H9 (cell line): ENCODE results near the gene PRDM5. TPM values are rescaled to one million over a fixed set of nuclear protein-coding genes. Genes with fewer than 3 reads are reported as not detected.

Experiments
- DNase-seq: peaks from one replicate; pipeline ENCODE4 v3.0.0-alpha.2; 2017
- H2AFZ ChIP-seq: one replicate; pipeline ENCODE4 v1.6.1; 2013; ENCODE audit warnings: mild to moderate bottlenecking, low read length, control low read depth, moderate library complexity
- H2AK5ac ChIP-seq: 2 replicates; pipeline ENCODE4 v1.6.1; 2013; ENCODE audit warnings: low read length, control low read depth, mixed read lengths; ENCODE audit not compliant: insufficient read length
- H2BK120ac ChIP-seq: one replicate; pipeline ENCODE4 v1.6.1; 2013; ENCODE audit warnings: low read depth, mild to moderate bottlenecking, low read length, control low read depth, inconsistent platforms; ENCODE audit not compliant: poor library complexity, severe bottlenecking
- H2BK12ac ChIP-seq: 2 replicates; pipeline ENCODE4 v1.6.1; 2013; ENCODE audit warnings: low read length, control low read depth, mixed read lengths, low read depth; ENCODE audit not compliant: insufficient read length
- H2BK15ac ChIP-seq: 2 replicates; pipeline ENCODE4 v1.6.1; 2013; ENCODE audit warnings: low read depth, low read length, control low read depth
- H2BK20ac ChIP-seq: one replicate; pipeline ENCODE4 v1.6.1; 2013; ENCODE audit warnings: low read depth, mild to moderate bottlenecking, low read length, control low read depth, inconsistent platforms; ENCODE audit not compliant: poor library complexity, severe bottlenecking
- H2BK5ac ChIP-seq: 2 replicates; pipeline ENCODE4 v1.6.1; 2013; ENCODE audit warnings: low read length, control low read depth, mixed read lengths; ENCODE audit not compliant: insufficient read length
- H3K14ac ChIP-seq: 2 replicates; pipeline ENCODE4 v1.6.1; 2013; ENCODE audit warnings: low read length, control low read depth; ENCODE audit not compliant: insufficient read depth
- H3K18ac ChIP-seq: 2 replicates; pipeline ENCODE4 v1.6.1; 2013; ENCODE audit warnings: low read depth, mild to moderate bottlenecking, mixed read lengths, low read length, control low read depth; ENCODE audit not compliant: insufficient read length
- H3K23ac ChIP-seq: 2 replicates; pipeline ENCODE4 v1.6.1; 2013; ENCODE audit warnings: low read length, control low read depth, mixed read lengths, low read depth; ENCODE audit not compliant: insufficient read length
- H3K23me2 ChIP-seq: 2 replicates; pipeline ENCODE4 v1.6.1; 2013; ENCODE audit warnings: low read depth, mild to moderate bottlenecking, mixed read lengths, low read length, control low read depth; ENCODE audit not compliant: insufficient read length, poor library complexity, severe bottlenecking
- H3K27ac ChIP-seq: 2 replicates; pipeline ENCODE4 v1.5.1; 2013; ENCODE audit warnings: low read length, control low read depth, mixed read lengths, low read depth; ENCODE audit not compliant: insufficient read length
- H3K27me3 ChIP-seq: 2 replicates; pipeline ENCODE4 v1.6.1; 2013; ENCODE audit warnings: low read length, control low read depth, inconsistent platforms; ENCODE audit not compliant: insufficient read depth
- H3K4ac ChIP-seq: 2 replicates; pipeline ENCODE4 v1.6.1; 2013; ENCODE audit warnings: low read depth, mild to moderate bottlenecking, control low read depth, inconsistent platforms, low read length, moderate library complexity
- H3K4me1 ChIP-seq: 2 replicates; pipeline ENCODE4 v1.6.1; 2013; ENCODE audit warnings: low read length, control low read depth, inconsistent platforms; ENCODE audit not compliant: insufficient read depth
- H3K4me2 ChIP-seq: 2 replicates; pipeline ENCODE4 v1.6.1; 2013; ENCODE audit warnings: low read length, control low read depth, mixed read lengths; ENCODE audit not compliant: insufficient read length, insufficient read depth
- H3K56ac ChIP-seq: 2 replicates; pipeline ENCODE4 v1.6.1; 2013; ENCODE audit warnings: low read depth, mild to moderate bottlenecking, mixed read lengths, low read length, control low read depth; ENCODE audit not compliant: insufficient read length
- H3K79me1 ChIP-seq: 2 replicates; pipeline ENCODE4 v1.6.1; 2013; ENCODE audit warnings: low read depth, mild to moderate bottlenecking, moderate library complexity, low read length, control low read depth, inconsistent platforms; ENCODE audit not compliant: insufficient read depth, poor library complexity, severe bottlenecking
- H3K79me2 ChIP-seq: 2 replicates; pipeline ENCODE4 v1.6.1; 2013; ENCODE audit warnings: low read length, control low read depth, inconsistent platforms; ENCODE audit not compliant: insufficient read depth
- H3K9ac ChIP-seq: 2 replicates; pipeline ENCODE4 v1.6.1; 2013; ENCODE audit warnings: low read length, control low read depth, mixed read lengths; ENCODE audit not compliant: insufficient read length; ENCODE audit errors: extremely low read depth
- H3K9me3 ChIP-seq: one replicate; pipeline ENCODE4 v1.6.1; 2013; ENCODE audit warnings: low read depth, low read length, inconsistent platforms; ENCODE audit not compliant: control insufficient read depth
- H3T11ph ChIP-seq: one replicate; pipeline ENCODE4 v1.6.1; 2013; ENCODE audit warnings: mild to moderate bottlenecking, low read length, control low read depth, inconsistent platforms
- H4K20me1 ChIP-seq: one replicate; pipeline ENCODE4 v1.6.1; 2013; ENCODE audit not compliant: control insufficient read depth, insufficient read length, insufficient read depth
- H4K5ac ChIP-seq: 2 replicates; pipeline ENCODE4 v1.6.1; 2013; ENCODE audit warnings: low read depth, mild to moderate bottlenecking, mixed read lengths, low read length, control low read depth; ENCODE audit not compliant: insufficient read length
- H4K8ac ChIP-seq: replicated peaks from 2 replicates; pipeline ENCODE4 v1.6.1; 2013; ENCODE audit warnings: low read length, control low read depth, mixed read lengths, low read depth; ENCODE audit not compliant: insufficient read length
- H4K91ac ChIP-seq: 2 replicates; pipeline ENCODE4 v1.6.1; 2013; ENCODE audit warnings: low read depth, mild to moderate bottlenecking, moderate library complexity, mixed read lengths, low read length, control low read depth; ENCODE audit not compliant: insufficient read length
- H3K27ac Mint-ChIP-seq, 3 experiments: 2 replicates in 2 of 3; 3 replicates in 1 of 3; pipeline ENCODE4 v1.8.0; 2020 to 2021; ENCODE audit warnings: mixed read lengths in 3 of 3, mild to moderate bottlenecking in 1 of 3, moderate library complexity in 1 of 3
- H3K27me3 Mint-ChIP-seq: 2 replicates; pipeline ENCODE4 v1.8.0; 2021; ENCODE audit warnings: low read depth, mild to moderate bottlenecking, moderate library complexity, mixed read lengths
- H3K36me3 Mint-ChIP-seq, 3 experiments: 2 replicates in 2 of 3; 3 replicates in 1 of 3; pipeline ENCODE4 v1.8.0; 2020 to 2021; ENCODE audit warnings: low read depth in 3 of 3, mixed read lengths in 3 of 3; ENCODE audit not compliant: insufficient read depth in 1 of 3
- H3K4me1 Mint-ChIP-seq, 2 experiments: 2 replicates each; pipeline ENCODE4 v1.8.0; 2020; ENCODE audit warnings: mixed read lengths in 2 of 2
- H3K4me3 Mint-ChIP-seq, 2 experiments: 2 replicates in 1 of 2; 3 replicates in 1 of 2; pipeline ENCODE4 v1.8.0; 2020 to 2021; ENCODE audit warnings: mild to moderate bottlenecking in 2 of 2, mixed read lengths in 2 of 2, moderate library complexity in 1 of 2
- H3K9me3 Mint-ChIP-seq, 2 experiments: 2 replicates in 1 of 2; 3 replicates in 1 of 2; pipeline ENCODE4 v1.8.0; 2020; ENCODE audit warnings: mild to moderate bottlenecking in 2 of 2, mixed read lengths in 2 of 2, moderate library complexity in 1 of 2
- WGBS: extraction: QIAGEN DNeasy Blood & Tissue Kit; methylation state at CpG from one replicate; pipeline ENCODE4 v1.1.7; 2013; ENCODE audit warnings: missing lambda C conversion rate, low lambda C conversion rate, mixed read lengths; ENCODE audit not compliant: insufficient read length; ENCODE audit errors: extremely low coverage; 5-methylcytosine and 5-hydroxymethylcytosine counted together
- total RNA-seq: library from RNA; stranded (reverse); gene quantifications from 2 replicates; pipeline ENCODE4 v1.2.1, GENCODE V29; 2021
- TF ChIP-seq, protein P1 (sequence below): fragments of 200-600 bp; sonication (generic); conservative IDR thresholded peaks from 3 replicates; pipeline ENCODE4 v1.8.0; 2021; ENCODE audit warnings: antibody characterized with exemption, mild to moderate bottlenecking

Gene PRDM5
- total RNA-seq, 1 experiment from 2014 or later: 21.7 TPM

DNA sequence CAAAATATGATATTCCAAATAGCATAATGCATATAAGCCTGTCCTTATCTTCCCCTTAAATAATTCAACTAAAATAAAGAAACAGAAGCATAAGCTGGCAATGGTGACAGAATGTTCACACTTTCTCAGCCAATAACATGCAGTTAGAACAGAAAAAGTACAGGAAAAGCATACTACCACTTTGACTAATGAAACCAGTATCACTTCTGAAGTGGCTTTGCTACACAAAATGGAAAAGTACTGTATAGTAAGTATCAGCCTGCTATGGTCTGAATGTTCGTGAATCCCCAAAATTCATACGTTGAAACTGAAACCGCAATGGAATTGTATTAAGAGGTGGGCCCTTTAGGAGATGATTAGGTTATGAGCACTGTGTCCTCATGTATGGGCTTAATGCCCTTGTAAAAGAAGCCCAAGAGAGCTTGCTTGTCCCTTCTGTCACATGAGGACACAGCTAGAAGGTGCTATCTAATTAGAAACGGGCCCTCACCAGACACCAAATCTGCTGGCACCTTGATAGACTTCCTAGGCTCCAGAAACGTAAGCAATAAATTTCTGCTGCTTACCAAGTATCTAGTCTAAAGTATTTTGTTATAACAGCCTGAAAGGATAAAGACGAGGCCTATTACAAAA is 102.6 kb downstream of the PRDM5 start:
- Mint-ChIP-seq H3K27ac (no peak overlapping the region; a peak in 1 of 7 replicates), H3K4me3 (no peak overlapping the region), H3K4me1 (peaks cover 8 to 9% of the 10 kb centered on the region in 2 experiments), H3K36me3 (no peaks in the 10 kb centered on the region), H3K27me3 (no peaks in the 10 kb centered on the region), H3K9me3 (no peaks in the 10 kb centered on the region)
- Histone ChIP-seq H2BK15ac (no peak overlapping the region), H3K56ac (no peak overlapping the region), H3K4me1 (peaks cover 3% of the 10 kb centered on the region; the same call in 1 of the 2 replicates), H3K4ac (no peak overlapping the region), H3K79me2 (no peaks in the 10 kb centered on the region), H3K27ac (no peak overlapping the region), H3T11ph (no peak overlapping the region), H3K79me1 (no peaks in the 10 kb centered on the region), H2BK20ac (no peak overlapping the region), H3K23ac (no peak overlapping the region), H3K23me2 (no peaks in the 10 kb centered on the region), H3K4me2 (no peak overlapping the region), H3K18ac (no peak overlapping the region), H3K14ac (no peak overlapping the region), H2BK5ac (no peak overlapping the region), H2BK12ac (no peak overlapping the region), H4K5ac (no peak overlapping the region), H2AK5ac (no peak overlapping the region), H4K8ac (no peak overlapping the region), H4K91ac (no peak overlapping the region), H3K27me3 (no peaks in the 10 kb centered on the region), H3K9me3 (no peaks in the 10 kb centered on the region), H4K20me1 (no peaks in the 10 kb centered on the region), H2BK120ac (no peak overlapping the region), H2AFZ (no peak overlapping the region), H3K9ac (no peak overlapping the region)
- no CpG with 5 or more reads among the region's 6 CpGs for WGBS
- TF ChIP-seq, protein P1, sequence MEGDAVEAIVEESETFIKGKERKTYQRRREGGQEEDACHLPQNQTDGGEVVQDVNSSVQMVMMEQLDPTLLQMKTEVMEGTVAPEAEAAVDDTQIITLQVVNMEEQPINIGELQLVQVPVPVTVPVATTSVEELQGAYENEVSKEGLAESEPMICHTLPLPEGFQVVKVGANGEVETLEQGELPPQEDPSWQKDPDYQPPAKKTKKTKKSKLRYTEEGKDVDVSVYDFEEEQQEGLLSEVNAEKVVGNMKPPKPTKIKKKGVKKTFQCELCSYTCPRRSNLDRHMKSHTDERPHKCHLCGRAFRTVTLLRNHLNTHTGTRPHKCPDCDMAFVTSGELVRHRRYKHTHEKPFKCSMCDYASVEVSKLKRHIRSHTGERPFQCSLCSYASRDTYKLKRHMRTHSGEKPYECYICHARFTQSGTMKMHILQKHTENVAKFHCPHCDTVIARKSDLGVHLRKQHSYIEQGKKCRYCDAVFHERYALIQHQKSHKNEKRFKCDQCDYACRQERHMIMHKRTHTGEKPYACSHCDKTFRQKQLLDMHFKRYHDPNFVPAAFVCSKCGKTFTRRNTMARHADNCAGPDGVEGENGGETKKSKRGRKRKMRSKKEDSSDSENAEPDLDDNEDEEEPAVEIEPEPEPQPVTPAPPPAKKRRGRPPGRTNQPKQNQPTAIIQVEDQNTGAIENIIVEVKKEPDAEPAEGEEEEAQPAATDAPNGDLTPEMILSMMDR: no peak
- DNase-seq: no peak
